GM19328 (cell line): ENCODE measurements around the gene LRPPRC.
"Not testable (repeated sequence)": the region's sequence is repeated elsewhere in the genome, so short reads cannot be mapped to it uniquely, and the experiment has no call there.

Experiments used
- ATAC-seq: cut with Tn5 transposase; IDR thresholded peaks from one replicate; pipeline ENCODE4 v1.9.1; 2021; ENCODE audit warnings: mild to moderate bottlenecking, moderate library complexity; ENCODE audit not compliant: unreplicated experiment

LRPPRC gene

DNA sequence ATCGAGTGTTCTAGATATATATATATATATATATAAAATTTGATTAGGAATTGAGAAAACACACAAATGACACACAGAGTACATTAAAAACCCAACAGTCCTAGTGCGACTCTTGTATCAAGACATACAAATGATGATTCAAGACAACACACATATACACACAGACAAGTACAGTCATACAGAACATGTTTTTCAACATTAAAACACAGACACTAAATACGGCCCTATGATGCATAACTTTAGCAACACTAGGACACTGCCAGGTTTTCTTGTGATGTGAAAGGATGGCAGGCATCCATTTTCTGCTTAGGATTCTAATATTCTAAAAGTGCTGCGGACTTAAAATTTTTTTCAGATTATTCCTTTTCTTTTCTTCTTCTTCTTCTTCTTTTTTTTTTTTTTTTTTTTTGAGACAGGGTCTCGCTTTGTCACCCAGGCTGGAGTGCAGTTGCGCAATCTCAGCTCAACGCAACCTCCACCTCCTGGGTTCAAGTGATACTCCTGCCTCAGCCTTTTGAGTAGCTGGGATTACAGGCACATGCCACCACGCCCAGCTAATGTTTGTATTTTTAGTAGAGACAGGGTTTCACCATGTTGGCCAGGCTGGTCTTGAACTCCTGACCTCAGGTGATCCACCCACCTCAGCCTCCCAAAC lies 84.5 kb downstream of the LRPPRC start:
- ATAC-seq = not testable (repeated sequence)

DNA sequence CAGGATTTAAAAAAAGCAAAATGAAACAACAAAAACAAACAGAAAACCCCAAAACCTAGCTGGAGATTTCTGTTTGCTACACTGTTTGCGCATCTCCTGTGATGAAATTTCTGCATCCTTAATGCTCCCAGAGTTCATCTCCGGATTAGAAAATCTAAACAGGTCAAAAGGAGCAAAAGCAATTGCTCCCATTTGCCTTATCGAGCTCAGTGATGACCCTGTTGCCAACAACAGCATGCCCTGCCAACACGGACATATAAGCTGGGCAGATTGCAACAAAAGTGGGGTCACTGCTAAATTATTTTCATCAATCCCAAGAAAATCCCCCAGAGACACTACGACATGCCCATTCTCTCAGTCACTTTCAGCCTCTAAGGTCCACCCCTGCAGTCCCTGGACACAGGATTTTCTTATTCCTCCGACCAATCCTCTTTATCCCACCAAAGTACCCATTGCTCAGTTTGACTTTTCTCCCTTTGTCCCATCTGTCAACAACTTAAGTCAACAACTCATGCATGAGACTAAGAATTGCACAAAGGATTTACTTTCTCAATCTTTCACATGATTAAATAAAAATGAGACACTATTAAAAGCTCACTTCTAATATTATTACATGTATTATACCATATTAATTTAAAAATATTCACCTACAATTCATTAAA lies 89.2 kb downstream of the LRPPRC start:
- ATAC-seq = no peak

DNA sequence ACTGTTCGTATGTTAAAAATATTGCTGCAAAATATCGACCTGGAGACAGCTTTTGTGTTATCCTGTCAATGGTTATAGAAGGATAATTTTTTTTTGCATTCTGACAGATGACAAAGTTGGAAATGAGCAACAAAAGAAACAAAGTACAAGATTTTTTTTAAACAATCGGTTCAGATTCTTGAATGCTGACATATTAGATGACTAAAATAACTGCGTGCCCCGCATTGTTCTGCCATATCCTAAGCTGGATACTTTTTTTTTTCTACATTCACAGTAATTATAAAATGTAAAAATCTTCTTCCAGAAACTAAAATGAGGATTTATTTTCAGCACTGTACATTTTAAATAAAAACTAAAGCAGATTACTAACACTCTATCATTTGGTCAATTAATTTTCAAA lies 89.9 kb downstream of the LRPPRC start:
- no peak for ATAC-seq

DNA sequence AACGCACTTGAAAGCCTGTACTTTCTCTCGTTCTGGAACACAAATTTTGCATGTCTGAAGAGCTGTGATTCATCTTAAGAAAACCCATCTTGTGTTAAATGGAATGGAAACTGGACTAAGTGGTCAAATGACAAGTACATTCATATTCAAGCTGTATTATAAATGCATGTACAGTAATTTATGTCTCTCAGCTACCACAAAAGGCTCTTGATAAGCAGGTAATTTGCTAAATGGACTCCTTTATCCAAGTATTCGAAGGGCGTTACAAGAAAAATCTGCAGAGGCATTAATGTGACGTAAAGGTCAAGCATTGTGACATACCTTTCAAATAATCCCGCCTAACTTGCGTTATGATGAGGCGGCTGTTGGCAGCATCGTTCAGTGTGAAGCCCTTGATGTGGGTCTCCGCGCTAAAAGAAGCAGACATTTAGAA lies 90.4 kb downstream of the LRPPRC start:
- no peak for ATAC-seq

DNA sequence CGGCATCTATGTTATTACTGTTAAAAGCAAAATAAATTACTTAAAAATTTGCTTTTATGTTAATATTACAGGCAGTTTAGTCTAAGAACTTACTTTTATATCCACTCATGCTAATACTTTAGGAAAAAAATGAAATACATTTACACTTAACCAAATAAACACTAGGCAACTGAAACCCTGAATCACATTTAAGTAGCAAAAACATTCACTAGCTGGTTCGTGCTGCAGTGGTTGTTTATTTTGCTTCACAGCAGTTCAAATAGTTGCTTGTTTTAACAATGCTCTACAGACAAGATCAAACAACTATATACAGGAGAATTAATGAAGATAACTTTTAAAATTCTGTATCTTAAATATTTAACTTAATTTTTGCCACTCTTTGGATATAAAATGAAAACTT lies 96.2 kb downstream of the LRPPRC start:
- no peak for ATAC-seq

GRCh38 chr2:43898838-43899346 lies 96.9 kb downstream of the LRPPRC start:
- ATAC-seq = no peak

- ATAC-seq = no peak
Measured at GRCh38 chr2:43898134-43898837, 97.5 kb downstream of the LRPPRC start.

DNA sequence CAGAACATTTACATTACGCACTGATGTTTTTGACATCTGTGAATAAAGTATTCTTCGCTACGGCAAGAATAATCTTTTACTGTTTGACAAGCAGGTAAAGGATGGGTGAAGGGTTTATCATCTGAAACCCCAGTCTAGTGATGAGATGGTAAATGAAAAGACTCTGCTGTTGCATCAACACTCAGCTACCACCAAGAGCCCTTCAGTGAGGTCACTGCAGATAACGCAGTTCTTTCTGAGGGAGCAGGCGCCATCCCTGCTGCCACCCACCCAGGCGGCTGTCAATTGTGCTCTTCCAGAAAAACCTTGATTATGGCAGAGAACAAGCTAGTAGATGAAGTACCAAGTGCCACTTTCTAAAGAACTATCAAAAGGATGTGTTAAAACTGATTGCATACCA lies 98.3 kb downstream of the LRPPRC start:
- ATAC-seq = no peak

DNA sequence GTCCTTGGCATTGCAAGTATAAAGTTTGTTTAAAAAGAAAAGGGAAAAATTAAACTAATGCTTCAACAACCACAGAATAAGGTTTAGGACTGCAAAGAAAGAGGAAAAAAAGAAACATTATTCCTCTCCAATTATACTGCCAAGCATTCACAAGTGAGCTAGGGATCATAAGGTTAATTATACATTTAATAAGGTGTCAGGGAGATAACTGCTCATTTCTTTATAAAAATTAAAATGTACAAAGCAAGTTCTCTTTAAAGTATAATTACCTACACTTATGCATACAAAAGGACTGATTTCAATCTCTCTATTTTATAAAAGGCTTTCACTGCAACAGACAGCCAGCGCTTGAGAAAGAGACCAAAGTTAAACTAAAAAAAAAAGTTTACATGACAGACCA lies 98.9 kb downstream of the LRPPRC start:
- ATAC-seq = no peak

GRCh38 chr2:43894743-43895142 lies 101.0 kb downstream of the LRPPRC start:
- no peak for ATAC-seq

DNA sequence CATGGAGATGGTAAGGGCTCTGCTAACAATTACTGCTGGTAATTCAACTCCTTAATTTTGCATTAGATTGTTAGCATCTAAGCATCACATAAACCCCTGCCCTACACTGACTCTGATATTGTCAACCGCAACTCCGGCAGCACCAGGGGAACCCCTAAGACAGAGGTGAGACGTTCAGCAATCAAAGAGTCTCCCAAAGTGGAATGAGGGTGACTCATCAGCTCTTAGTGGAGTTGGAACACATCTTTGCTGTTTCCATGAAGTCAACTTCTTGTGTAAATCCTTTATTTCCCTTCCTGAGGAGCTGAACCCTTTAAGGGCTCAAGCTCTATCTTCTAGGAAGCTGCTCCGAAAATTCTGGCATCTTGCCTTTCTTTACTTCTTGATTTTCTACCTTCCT lies 104.9 kb downstream of the LRPPRC start:
- no peak for ATAC-seq

- ATAC-seq = no peak
Measured at GRCh38 chr2:43889416-43889815, 106.4 kb downstream of the LRPPRC start.

DNA sequence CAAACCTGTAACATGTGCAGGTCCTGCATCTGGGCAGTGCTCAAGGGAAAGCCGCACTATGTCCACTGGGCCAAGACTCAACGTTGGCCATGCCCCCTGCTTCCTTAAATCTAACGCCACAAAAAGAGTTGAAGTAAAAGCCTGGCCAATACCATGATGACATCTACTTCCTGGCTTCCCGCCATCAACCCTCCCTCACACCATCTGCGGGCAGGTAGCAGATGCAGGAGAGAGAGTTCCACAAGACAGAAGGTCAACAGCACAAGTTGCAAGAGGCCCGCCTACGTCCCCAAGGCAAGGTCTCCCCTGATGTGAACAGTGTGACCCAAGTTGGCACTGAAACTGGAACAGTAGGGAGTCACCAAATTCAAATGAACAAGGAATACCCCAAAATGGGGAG lies 108.6 kb downstream of the LRPPRC start:
- no peak for ATAC-seq

- ATAC-seq = no peak
Measured at GRCh38 chr2:43885132-43885632, 110.6 kb downstream of the LRPPRC start.

DNA sequence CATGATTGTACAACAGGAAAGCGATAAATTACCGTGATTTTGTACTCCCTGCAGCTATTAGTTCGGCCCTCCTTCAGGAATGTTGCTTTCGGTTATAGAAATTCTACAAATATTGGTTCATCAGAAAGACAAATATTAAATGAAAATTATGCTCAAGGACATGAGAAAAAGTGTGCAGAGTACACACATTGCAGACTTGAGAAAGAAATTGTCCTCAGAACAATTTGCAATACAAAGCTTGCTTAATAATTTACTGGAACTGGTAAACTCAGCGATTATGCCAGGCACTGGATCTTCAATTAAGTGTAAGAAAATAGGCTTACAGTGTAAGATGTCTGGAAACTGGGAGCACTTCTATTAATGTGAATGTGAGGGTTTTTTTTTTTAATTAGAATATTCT lies 111.1 kb downstream of the LRPPRC start:
- ATAC-seq = no peak

DNA sequence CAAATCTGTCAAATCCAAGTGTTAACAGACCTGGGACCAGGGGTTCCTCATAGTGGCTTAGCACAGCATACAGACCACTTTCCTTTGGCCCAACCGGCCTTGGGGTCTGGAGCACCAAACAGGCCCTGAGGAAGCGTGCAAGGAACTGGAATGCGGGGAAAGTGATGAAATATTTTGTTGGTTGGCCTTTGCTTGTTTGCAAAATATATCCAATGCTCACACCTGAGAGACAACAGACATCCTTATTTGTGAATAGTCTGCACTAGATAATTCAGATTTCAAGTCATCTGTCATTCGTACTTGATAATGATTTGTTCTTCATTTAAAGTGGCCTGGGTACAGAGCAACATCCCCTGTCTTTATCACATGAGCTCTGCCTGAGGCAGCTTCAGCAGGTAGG lies 113.5 kb downstream of the LRPPRC start:
- no peak for ATAC-seq

DNA sequence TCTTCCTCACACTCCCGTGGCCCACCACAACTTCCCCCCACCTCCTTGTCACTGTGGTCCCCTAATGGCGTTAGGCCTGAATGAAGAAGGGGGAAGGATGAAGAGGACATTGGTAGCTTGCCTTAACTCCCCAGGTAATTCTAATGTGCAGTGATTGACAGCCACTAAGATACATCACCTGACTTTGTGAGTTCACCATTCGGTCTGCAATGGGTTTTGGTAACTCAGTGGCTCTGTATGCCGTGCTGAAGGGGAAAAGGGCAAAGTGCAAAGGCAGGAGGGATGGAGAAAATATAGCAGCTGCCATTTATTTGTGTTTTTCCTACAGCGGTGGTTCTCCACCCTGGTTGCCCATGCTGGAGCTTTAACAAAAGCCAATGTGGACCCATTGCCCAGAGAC lies 114.8 kb downstream of the LRPPRC start:
- ATAC-seq = no peak

DNA sequence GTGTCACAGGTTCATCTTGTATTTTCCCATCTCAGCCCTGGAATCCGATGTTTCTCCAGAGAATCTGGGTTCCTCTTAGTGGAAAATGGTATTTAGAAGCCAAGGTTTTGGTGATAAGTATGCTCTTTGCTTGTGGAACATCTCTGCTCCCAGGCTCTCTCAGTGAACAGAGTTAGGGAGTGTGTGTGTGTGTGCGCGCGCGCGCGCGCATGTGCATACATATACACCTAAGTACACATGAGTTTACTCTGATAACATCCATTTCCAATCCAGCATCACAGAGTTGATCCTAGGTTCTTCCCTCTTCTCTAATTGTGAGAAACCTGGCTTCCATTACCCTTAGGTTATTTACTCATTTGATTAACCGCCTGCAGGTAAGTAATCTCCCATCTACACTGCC lies 115.3 kb downstream of the LRPPRC start:
- no peak for ATAC-seq

GRCh38 chr2:43879261-43879660 lies 116.5 kb downstream of the LRPPRC start:
- ATAC-seq = no peak

DNA sequence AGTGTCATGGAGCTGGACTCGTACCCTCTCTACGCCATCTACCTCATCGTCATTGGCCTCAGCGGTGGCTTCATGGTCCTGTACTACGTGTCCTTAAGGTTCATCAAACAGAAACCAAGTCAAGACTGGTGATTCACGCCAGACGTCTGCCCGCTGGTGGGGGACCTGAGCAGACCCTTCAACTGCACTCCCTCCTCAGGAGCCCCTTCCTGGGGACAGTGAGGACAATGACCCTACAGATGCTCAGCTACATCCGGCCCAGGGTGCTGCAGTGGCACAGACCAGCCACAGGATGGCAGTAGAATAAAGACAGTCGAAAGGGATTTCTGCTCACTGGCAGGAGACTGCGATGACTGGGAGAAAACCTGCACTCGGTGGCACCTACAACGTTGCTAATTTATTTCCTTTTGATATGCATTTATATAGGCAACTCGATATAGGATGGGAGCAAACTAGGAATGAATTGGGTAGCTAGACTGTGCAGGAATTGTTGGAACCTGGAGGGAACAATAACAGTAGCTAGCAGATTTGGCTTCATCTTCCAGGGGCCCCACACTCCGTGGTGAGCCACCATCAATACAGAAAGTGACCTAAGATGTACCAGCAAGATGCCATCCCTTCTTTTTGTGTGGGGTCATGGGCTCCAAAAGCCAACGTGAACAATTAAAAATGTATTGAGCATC lies 117.9 kb downstream of the LRPPRC start:
- ATAC-seq = no peak

GRCh38 chr2:43874776-43875451 lies 120.9 kb downstream of the LRPPRC start:
- ATAC-seq = no peak
